Heart right ventricle (tissue), 16 donors: Measurements from ENCODE around the gene CAMK4. TPM values are rescaled to one million over a fixed set of nuclear protein-coding genes. Genes with fewer than 3 reads are reported as not detected.

ENCODE experiments used
- ATAC-seq, 8 donors: fragments of 200-7000 bp; cut with Tn5 transposase; one replicate each; pipeline ENCODE4 v1.9.1; 2020; ENCODE audit warnings: mild to moderate bottlenecking in 8 of 8, moderate library complexity in 8 of 8, moderate number of reproducible peaks in 1 of 8
- DNase-seq, 2 donors: peaks; one replicate each; pipeline ENCODE4 v3.0.0-alpha.2; 2020
- H3K27ac ChIP-seq, 10 donors: fragments of 200-600 bp; sonication (generic) in 2 of 10; one replicate each; pipeline versions ENCODE4 v1.5.0 to v1.8.0; 2020 to 2022; ENCODE audit warnings: mild to moderate bottlenecking in 3 of 10
- H3K27me3 ChIP-seq, 7 donors: fragments of 200-600 bp; one replicate each; pipeline ENCODE4 v1.8.0; 2021 to 2022; ENCODE audit warnings: mild to moderate bottlenecking in 2 of 7
- H3K36me3 ChIP-seq, 9 donors: fragments of 200-600 bp; sonication (generic) in 1 of 9; one replicate each; pipeline versions ENCODE4 v1.5.0 to v1.8.0; 2020 to 2022; ENCODE audit warnings: mild to moderate bottlenecking in 2 of 9
- H3K4me1 ChIP-seq, 9 donors: fragments of 200-600 bp; sonication (generic) in 1 of 9; one replicate each; pipeline versions ENCODE4 v1.5.0 to v1.8.0; 2020 to 2022; ENCODE audit warnings: mild to moderate bottlenecking in 4 of 9
- H3K4me3 ChIP-seq, 10 donors: fragments of 200-600 bp; sonication (generic) in 2 of 10; one replicate each; pipeline versions ENCODE4 v1.5.0 to v1.8.0; 2020 to 2022; ENCODE audit warnings: mild to moderate bottlenecking in 7 of 10, moderate library complexity in 2 of 10
- H3K9me3 ChIP-seq, 11 donors: fragments of 200-600 bp in 10 of 11; sonication (generic) in 2 of 11; one replicate each; pipeline versions ENCODE4 v1.5.0 to v1.8.0; 2013 to 2022; ENCODE audit warnings: mild to moderate bottlenecking in 2 of 11, control low read depth in 1 of 11, moderate library complexity in 1 of 11
- CTCF ChIP-seq, 9 donors: fragments of 200-600 bp; sonication (generic) in 2 of 9; IDR thresholded peaks; one replicate each; pipeline versions ENCODE4 v1.5.0 to v1.8.0; 2021 to 2022; ENCODE audit warnings: antibody characterized with exemption in 9 of 9, mild to moderate bottlenecking in 5 of 9, moderate library complexity in 1 of 9
- WGBS, 2 donors: extraction: QIAGEN DNeasy Blood & Tissue Kit; methylation state at CpG; one replicate each; pipeline ENCODE4 v1.1.7; 2013; ENCODE audit warnings: inconsistent platforms in 1 of 2; 5-methylcytosine and 5-hydroxymethylcytosine counted together
- intact Hi-C, 10 donors: fragments of 100-400 bp; cut with DNase I; formaldehyde crosslinking; loops; one replicate each; pipeline versions ENCODE4 v1.11.1 to v1.14.2; 2022
- polyA plus RNA-seq, 2 donors: library from polyadenylated mRNA; stranded (reverse); fragments of 200-250 nt; gene quantifications; one replicate each; pipeline ENCODE4 v1.2.3, GENCODE V29; 2013
- total RNA-seq, 10 donors: library from RNA; stranded (reverse); fragmentation: NEBNext Ultra II Directional in 3 of 10; extraction: Animal tissue kit (Norgen Biotek cat#: 25700) in 3 of 10; gene quantifications; one replicate each; pipeline versions ENCODE4 v1.2.1 to v1.2.4, GENCODE V29; 2021 to 2023
- donor health status: Arrhythmogenic right ventricular cardiomyopathy.
- donor health status: ischemic (EF 13 %, LVEDD 7.1; RV severe dilation, severe dysfunction).
- donor health status: healthy with polysubstance abuse.
- donor health status: DM: no; HTN: yes; CAD: no.
- donor health status: DM: no; HTN: no; CAD: no.
- donor health status: ischemic (EF 25% LVEDD 6.9; RV normal size, moderate dysfunction).
- donor health status: ischemic (EF 25% LVEDD 5.7; RV mildly dilated, moderate dysfunction).
- donor health status: healthy.
- donor health status: DM: yes; HTN: yes; CAD: no.
- donor health status: Ischemic cardiomyopathy.
- donor health status: ischemic (EF 35%, LVEDD 5.7; RV mildly dilated, moderate dysfunction).
- donor health status: nonischemic (EF 11% LVEDD 7.7; RV severe dilation, severe dysfunction).
- donor health status: DM: yes; HTN: yes; CAD: no.
- donor health status: PGD.
- donor health status: ischemic (EF 29% LVEDD 5.4; RV normal size, mild dysfunction).
- donor health status: nonischemic (EF 23%, LVEDD 6.1; RV moderate dilation, normal function).

CAMK4 gene
- total and polyA plus RNA-seq, 12 donors = 0.02 to 2.0 (median 0.34) TPM; not detected in 1

GRCh38 chr5:111528056-111528455 is 303.9 kb downstream of the CAMK4 start:
- ATAC-seq (no peak), DNase-seq (no peak)
- Histone ChIP-seq H3K9me3 (no peaks in the 10 kb centered on the region), H3K36me3 (no peaks in the 10 kb centered on the region), H3K4me3 (no peak overlapping the region), H3K4me1 (peaks cover 0 to 33% (median 0%) of the 10 kb centered on the region in 9 donors), H3K27me3 (no peaks in the 10 kb centered on the region), H3K27ac (no peak overlapping the region)
- WGBS, 2 donors = 94 to 96% methylated on average over 3 of the region's 3 CpGs
- TF ChIP-seq CTCF (IDR thresholded peaks at IDR 0.05) = no peak
- intact Hi-C loops = no loop called here

- DNase-seq = peak; percentile 60 to 82
- no peak for TF ChIP-seq CTCF (IDR thresholded peaks at IDR 0.05)
- Histone ChIP-seq H3K4me3 (no peak overlapping the region), H3K9me3 (no peaks in the 10 kb centered on the region), H3K36me3 (no peaks in the 10 kb centered on the region), H3K4me1 (peaks cover 0 to 39% (median 0%) of the 10 kb centered on the region in 9 donors), H3K27me3 (no peaks in the 10 kb centered on the region), H3K27ac (peak overlapping the region in 9 of 10 donors; percentile 24 to 81 (median 64))
- 45 to 51% methylated on average over 10 of the region's 10 CpGs for WGBS, 2 donors
- intact Hi-C loops = loop anchor here in 8 of 10 donors (2.0 to 5.0 kb wide), 3 partner anchors 373 to 617 kb away; no protein-coding TSS in a partner anchor
- ATAC-seq = peak; percentile 92 to 100 (median 98)
Measured at GRCh38 chr5:111530298-111530740, 306.1 kb downstream of the CAMK4 start.

GRCh38 chr5:111532886-111533582 is 308.9 kb downstream of the CAMK4 start:
- no peaks in the 10 kb centered on the region for H3K36me3 ChIP-seq
- no peaks in the 10 kb centered on the region for H3K9me3 ChIP-seq
- WGBS, 2 donors = 41 to 54% methylated on average over 5 of the region's 5 CpGs
- no peaks in the 10 kb centered on the region for H3K27me3 ChIP-seq
- no peak for TF ChIP-seq CTCF (IDR thresholded peaks at IDR 0.05)
- DNase-seq (no peak), ATAC-seq (no peak)
- intact Hi-C loops = loop anchor here in 8 of 10 donors (2.0 to 5.0 kb wide), 3 partner anchors 376 to 614 kb away; no protein-coding TSS in a partner anchor
- H3K4me3 ChIP-seq = no peak overlapping the region
- H3K4me1 ChIP-seq = peaks cover 0 to 39% (median 0%) of the 10 kb centered on the region in 9 donors
- no peak overlapping the region for H3K27ac ChIP-seq

GRCh38 chr5:111535879-111536549 is 311.8 kb downstream of the CAMK4 start:
- ATAC-seq = no peak
- H3K9me3 ChIP-seq = no peaks in the 10 kb centered on the region
- no peak for DNase-seq
- WGBS, 2 donors = 72 to 84% methylated on average over 1 of the region's 1 CpG
- no peak overlapping the region for H3K4me3 ChIP-seq
- TF ChIP-seq CTCF (IDR thresholded peaks at IDR 0.05) = no peak
- H3K4me1 ChIP-seq = peaks cover 0 to 21% (median 0%) of the 10 kb centered on the region in 9 donors
- no peaks in the 10 kb centered on the region for H3K36me3 ChIP-seq
- no peak overlapping the region for H3K27ac ChIP-seq
- no peaks in the 10 kb centered on the region for H3K27me3 ChIP-seq
- intact Hi-C loops = no loop called here
